Occipital lobe (tissue), 2 donors: ENCODE data around the gene PURA. TPM values are rescaled to one million over a fixed set of nuclear protein-coding genes. Genes with fewer than 3 reads are reported as not detected.
A peak's percentile ranks its signal among the peaks of the same experiment; 100 is the strongest.

ENCODE experiments used
- DNase-seq: peaks from one replicate; lab custom pipeline; 2025; lab: John Stamatoyannopoulos, UW
- total RNA-seq: library from RNA; depleted of rRNA; stranded (reverse); fragments of >200 nt; gene quantifications from one replicate; pipeline ENCODE4 v1.2.3, GENCODE V29; 2014

PURA gene
- total RNA-seq, 1 donor from 2014 or later: 14.5 TPM

- no peak for DNase-seq
Measured at GRCh38 chr5:140109759-140110645, 3.9 kb upstream of the PURA start.

- DNase-seq: no peak
Measured at GRCh38 chr5:140110646-140110957, 3.3 kb upstream of the PURA start.

GRCh38 chr5:140111011-140111858 is 2.7 kb upstream of the PURA start:
- DNase-seq: no peak

GRCh38 chr5:140111859-140112551 is 1.9 kb upstream of the PURA start:
- no peak for DNase-seq

- no peak for DNase-seq
Measured at GRCh38 chr5:140112685-140113179, 1.2 kb upstream of the PURA start.

- DNase-seq: no peak
Measured at GRCh38 chr5:140113180-140113698, 670 bp upstream of the PURA start.

- peak; percentile 53 for DNase-seq
Measured at GRCh38 chr5:140114341-140115185, 654 bp downstream of the PURA start.

GRCh38 chr5:140115186-140115500 is 1.2 kb downstream of the PURA start:
- DNase-seq: no peak

- no peak for DNase-seq
Measured at GRCh38 chr5:140116716-140117115, 2.8 kb downstream of the PURA start.

- no peak for DNase-seq
Measured at GRCh38 chr5:140117523-140117922, 3.6 kb downstream of the PURA start.

- DNase-seq: no peak
Measured at GRCh38 chr5:140118302-140118936, 4.5 kb downstream of the PURA start.

GRCh38 chr5:140125637-140126036 is 11.7 kb downstream of the PURA start, which contains the start of gene IGIP:
TSS of gene IGIP (plus strand) at chr5:140125937. CDS start at chr5:140128477, 2,540 bp downstream.
- DNase-seq: no peak

- no peak for DNase-seq
Measured at GRCh38 chr5:140126315-140127012, 12.6 kb downstream of the PURA start.

GRCh38 chr5:140128376-140128775 is 14.5 kb downstream of the PURA start:
- no peak for DNase-seq

- DNase-seq: no peak
Measured at GRCh38 chr5:140130949-140131733, 17.2 kb downstream of the PURA start.

- DNase-seq: no peak
Measured at GRCh38 chr5:140131967-140132409, 18.1 kb downstream of the PURA start.

- no peak for DNase-seq
Measured at GRCh38 chr5:140133514-140134167, 19.7 kb downstream of the PURA start.

- no peak for DNase-seq
Measured at GRCh38 chr5:140134277-140134935, 20.5 kb downstream of the PURA start.
